ENCODE data around the gene TYW5.

- no peak for TF ChIP-seq CTCF (IDR thresholded peaks at IDR 0.05)
- no peak for TF ChIP-seq ZFX (IDR thresholded peaks at IDR 0.05; ENCODE audit: borderline replicate concordance)
Measured at GRCh38 chr2:199962203-199962602, 6.9 kb upstream of the TYW5 start.
